GM12878 (cell line): ENCODE measurements around the gene ANKRD66. TPM values are rescaled to one million over a fixed set of nuclear protein-coding genes. Genes with fewer than 3 reads are reported as not detected.

Experiments used
- ATAC-seq: fragments of 200-7000 bp; cut with Tn5 transposase; 3 replicates; pipeline ENCODE4 v1.9.1; 2020; ENCODE audit warnings: mild to moderate bottlenecking, moderate library complexity
- BruUV-seq: library from RNA; stranded (reverse); fragments of 400-500 nt; replicated peaks from 2 replicates; lab custom pipeline; 2021; lab: Mats Ljungman, UMichigan
- CTCF ChIA-PET: fragments of 300-600 bp; sonication (Branson Sonifier 250); formaldehyde crosslinking; extraction: SDS; loops from one replicate; lab custom pipeline; 2021; ENCODE audit warnings: inconsistent platforms; lab: Yijun Ruan, JAX
- POLR2A ChIA-PET: fragments of 350-600 bp; formaldehyde crosslinking; extraction: SDS; loops from one replicate; lab custom pipeline; 2021; ENCODE audit warnings: inconsistent platforms; lab: Charles Lee
- RAD21 ChIA-PET: fragments of 300-600 bp; sonication (Branson Sonifier 250); formaldehyde crosslinking; loops from one replicate; lab custom pipeline; 2023; ENCODE audit warnings: antibody characterized with exemption; ENCODE audit not compliant: unreplicated experiment; lab: Charles Lee
- SMC1A ChIA-PET: fragments of 300-600 bp; sonication (Branson Sonifier 250); formaldehyde crosslinking; loops from one replicate; lab custom pipeline; 2023; ENCODE audit not compliant: unreplicated experiment, uncharacterized antibody; lab: Charles Lee
- DNase-seq: peaks from one replicate; pipeline ENCODE4 v3.0.0-alpha.2; 2011; ENCODE audit warnings: low read depth, low spot score
- FAIRE-seq: peaks from 3 replicates; lab custom pipeline; 2011; peaks lifted over from hg19 to GRCh38; lab: Jason Lieb, UNC
- H2AFZ ChIP-seq: 2 replicates; pipeline ENCODE4 v1.6.0; 2011; ENCODE audit warnings: low read depth, low read length, control low read depth; ENCODE audit not compliant: control insufficient read depth
- H3K27ac ChIP-seq: 2 replicates; pipeline ENCODE4 v1.5.1; 2011; ENCODE audit warnings: control low read depth; ENCODE audit not compliant: control insufficient read depth, insufficient read depth
- H3K27me3 ChIP-seq, 2 experiments: replicated peaks in 1 of 2; 2 replicates each; pipeline versions ENCODE4 v1.6.0 to v1.6.1; 2011; ENCODE audit warnings: low read length in 1 of 2; ENCODE audit not compliant: control insufficient read depth in 2 of 2, insufficient read depth in 2 of 2
- H3K36me3 ChIP-seq, 2 experiments: 2 replicates each; pipeline ENCODE4 v1.5.1; 2011; ENCODE audit warnings: low read length in 1 of 2; ENCODE audit not compliant: control insufficient read depth in 2 of 2, insufficient read depth in 2 of 2
- H3K4me1 ChIP-seq: 2 replicates; pipeline ENCODE4 v1.6.1; 2011; ENCODE audit warnings: mild to moderate bottlenecking, low read length, moderate library complexity, mixed read lengths; ENCODE audit not compliant: control insufficient read depth, insufficient read depth
- H3K4me2 ChIP-seq: 2 replicates; pipeline ENCODE4 v1.6.0; 2011; ENCODE audit warnings: control low read depth; ENCODE audit not compliant: control insufficient read depth, insufficient read depth
- H3K4me3 ChIP-seq: fragments of 200-600 bp; sonication (generic); 2 replicates; pipeline ENCODE4 v1.5.1; 2016
- H3K79me2 ChIP-seq: 2 replicates; pipeline ENCODE4 v1.6.0; 2011; ENCODE audit warnings: low read length; ENCODE audit not compliant: control insufficient read depth, insufficient read depth
- H3K9ac ChIP-seq: 2 replicates; pipeline ENCODE4 v1.8.0; 2011; ENCODE audit warnings: low read length, control low read depth, mixed read lengths; ENCODE audit not compliant: control insufficient read depth, insufficient read depth
- H3K9me3 ChIP-seq: replicated peaks from 3 replicates; pipeline ENCODE4 v1.5.1; 2011; ENCODE audit warnings: mild to moderate bottlenecking, low read length; ENCODE audit not compliant: control insufficient read depth, insufficient read depth
- H4K20me1 ChIP-seq: 2 replicates; pipeline ENCODE4 v1.6.0; 2011; ENCODE audit not compliant: control insufficient read depth, insufficient read depth
- CBX5 ChIP-seq: sonication (generic); IDR thresholded peaks from 2 replicates; pipeline ENCODE4 v1.6.1; 2016; ENCODE audit warnings: low read depth, moderate library complexity, mild to moderate bottlenecking, inconsistent platforms
- EED ChIP-seq: sonication (generic); IDR thresholded peaks from 2 replicates; pipeline ENCODE4 v1.6.1; 2016; ENCODE audit warnings: antibody characterized with exemption, low read depth
- EGR1 ChIP-seq, 2 experiments: IDR thresholded peaks; 1 replicate in 1 of 2; 2 replicates in 1 of 2; pipeline ENCODE4 v1.6.1; 2011 to 2012; ENCODE audit warnings: low read depth in 2 of 2, low read length in 2 of 2, borderline replicate concordance in 1 of 2, mild to moderate bottlenecking in 1 of 2, moderate library complexity in 1 of 2
- LARP7 ChIP-seq: fragments of 450-650 bp; IDR thresholded peaks from 2 replicates; pipeline ENCODE4 v1.6.1; 2017; ENCODE audit warnings: mild to moderate bottlenecking
- MTA2 ChIP-seq: fragments of 450-650 bp; IDR thresholded peaks from 2 replicates; pipeline ENCODE4 v1.6.1; 2016; ENCODE audit warnings: low read depth, mild to moderate bottlenecking, moderate library complexity
- SPI1 ChIP-seq: IDR thresholded peaks from 2 replicates; pipeline ENCODE4 v1.6.1; 2011; ENCODE audit warnings: low read depth, mild to moderate bottlenecking, low read length, moderate library complexity, borderline replicate concordance; ENCODE audit not compliant: insufficient read depth
- WGBS: methylation state at CpG from one replicate; pipeline ENCODE4 v1.1.6; 2016; ENCODE audit warnings: low lambda C conversion rate; ENCODE audit not compliant: insufficient replicate concordance, insufficient coverage; ENCODE audit errors: missing lambda C conversion rate; 5-methylcytosine and 5-hydroxymethylcytosine counted together
- in situ Hi-C: fragments of 300-500 bp; cut with MboI; formaldehyde crosslinking; loops from 9 replicates; pipeline ENCODE4 v1.14.3; 2018; ENCODE audit warnings: mixed read lengths
- intact Hi-C: fragments of 100-400 bp; cut with micrococcal nuclease; formaldehyde crosslinking; loops from one replicate; pipeline ENCODE4 v1.14.2; 2022; ENCODE audit not compliant: unreplicated experiment
- polyA plus RNA-seq, 11 experiments: library from polyadenylated mRNA; depleted of rRNA in 4 of 11; unstranded in 6 of 11; stranded (reverse) in 5 of 11; fragments of >200 nt; fragmentation: Nextera tagmentation in 4 of 11; fragmentation: Illumina TruSeq in 1 of 11; extraction: Ambion mirVana in 4 of 11; extraction: Trizol in 1 of 11; gene quantifications; 1 replicate in 1 of 11; 2 replicates in 10 of 11; pipeline versions ENCODE4 v1.2.1 to v1.2.3, GENCODE V29; 2011 to 2016; ENCODE audit warnings: inconsistent platforms in 2 of 11, missing spikeins in 2 of 11, low read depth in 1 of 11
- total RNA-seq, 4 experiments: library from RNA; depleted of rRNA in 3 of 4; stranded (reverse); fragments of >200 nt in 3 of 4; fragmentation: Illumina TruSeq in 1 of 4; extraction: Trizol in 1 of 4; gene quantifications; 2 replicates each; pipeline versions ENCODE4 v1.2.1 to v1.2.3, GENCODE V29; 2013 to 2021
- TF ChIP-seq, protein P1 (sequence below): fragments of 450-650 bp; IDR thresholded peaks from 2 replicates; pipeline ENCODE4 v1.6.1; 2016; ENCODE audit warnings: mild to moderate bottlenecking
- TF ChIP-seq, protein P2 (sequence below): IDR thresholded peaks from 2 replicates; pipeline ENCODE4 v1.6.1; 2012; ENCODE audit warnings: low read length, inconsistent platforms
- TF ChIP-seq, protein P3 (sequence below), 3 experiments: IDR thresholded peaks in 2 of 3; conservative IDR thresholded peaks in 1 of 3; 2 replicates each; pipeline ENCODE4 v1.5.1; 2011; ENCODE audit warnings: low read depth in 3 of 3, low read length in 3 of 3, mild to moderate bottlenecking in 3 of 3, control low read depth in 2 of 3, moderate library complexity in 2 of 3, inconsistent platforms in 1 of 3, mixed read lengths in 1 of 3; ENCODE audit not compliant: control insufficient read depth in 2 of 3, insufficient read depth in 1 of 3; ENCODE audit errors: extremely low read depth in 1 of 3

ANKRD66 gene
- total and polyA plus RNA-seq, 10 of the 15 experiments (the other 5 are each of a cell fraction or from before 2014, with no cell fraction given), result not detected

DNA sequence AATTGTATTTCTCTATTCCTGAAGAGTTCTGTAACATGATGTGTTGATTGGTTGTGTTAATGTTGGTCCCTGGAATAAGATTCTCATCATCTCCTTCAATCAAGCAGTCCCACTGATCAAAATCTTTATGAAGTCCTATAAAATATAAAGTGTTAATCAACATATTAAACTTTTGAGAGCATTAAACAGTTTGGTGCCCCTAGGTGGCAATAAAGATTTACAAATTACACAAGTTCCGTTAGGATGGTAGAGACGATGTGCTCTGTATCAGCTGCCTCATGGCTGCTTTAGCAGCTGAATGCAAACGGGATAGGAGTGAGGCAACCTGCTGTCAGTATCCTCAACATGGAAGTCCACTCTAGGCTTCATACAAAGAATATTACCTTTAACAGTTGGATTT, 42.2 kb upstream of the ANKRD66 start:
- SMC1A ChIA-PET, result no interaction called here
- TF ChIP-seq EED (no peak), MTA2 (no peak), CBX5 (no peak), LARP7 (no peak), EGR1 (IDR thresholded peaks at IDR 0.05; ENCODE audit: borderline replicate concordance in 1 of 2, low read depth in 2 of 2, low read length in 2 of 2) (no peak), SPI1 (no peak)
- TF ChIP-seq, protein P1, sequence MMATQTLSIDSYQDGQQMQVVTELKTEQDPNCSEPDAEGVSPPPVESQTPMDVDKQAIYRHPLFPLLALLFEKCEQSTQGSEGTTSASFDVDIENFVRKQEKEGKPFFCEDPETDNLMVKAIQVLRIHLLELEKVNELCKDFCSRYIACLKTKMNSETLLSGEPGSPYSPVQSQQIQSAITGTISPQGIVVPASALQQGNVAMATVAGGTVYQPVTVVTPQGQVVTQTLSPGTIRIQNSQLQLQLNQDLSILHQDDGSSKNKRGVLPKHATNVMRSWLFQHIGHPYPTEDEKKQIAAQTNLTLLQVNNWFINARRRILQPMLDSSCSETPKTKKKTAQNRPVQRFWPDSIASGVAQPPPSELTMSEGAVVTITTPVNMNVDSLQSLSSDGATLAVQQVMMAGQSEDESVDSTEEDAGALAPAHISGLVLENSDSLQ, result no peak
- TF ChIP-seq, protein P2, sequence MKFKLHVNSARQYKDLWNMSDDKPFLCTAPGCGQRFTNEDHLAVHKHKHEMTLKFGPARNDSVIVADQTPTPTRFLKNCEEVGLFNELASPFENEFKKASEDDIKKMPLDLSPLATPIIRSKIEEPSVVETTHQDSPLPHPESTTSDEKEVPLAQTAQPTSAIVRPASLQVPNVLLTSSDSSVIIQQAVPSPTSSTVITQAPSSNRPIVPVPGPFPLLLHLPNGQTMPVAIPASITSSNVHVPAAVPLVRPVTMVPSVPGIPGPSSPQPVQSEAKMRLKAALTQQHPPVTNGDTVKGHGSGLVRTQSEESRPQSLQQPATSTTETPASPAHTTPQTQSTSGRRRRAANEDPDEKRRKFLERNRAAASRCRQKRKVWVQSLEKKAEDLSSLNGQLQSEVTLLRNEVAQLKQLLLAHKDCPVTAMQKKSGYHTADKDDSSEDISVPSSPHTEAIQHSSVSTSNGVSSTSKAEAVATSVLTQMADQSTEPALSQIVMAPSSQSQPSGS, result no peak
- TF ChIP-seq, protein P3, sequence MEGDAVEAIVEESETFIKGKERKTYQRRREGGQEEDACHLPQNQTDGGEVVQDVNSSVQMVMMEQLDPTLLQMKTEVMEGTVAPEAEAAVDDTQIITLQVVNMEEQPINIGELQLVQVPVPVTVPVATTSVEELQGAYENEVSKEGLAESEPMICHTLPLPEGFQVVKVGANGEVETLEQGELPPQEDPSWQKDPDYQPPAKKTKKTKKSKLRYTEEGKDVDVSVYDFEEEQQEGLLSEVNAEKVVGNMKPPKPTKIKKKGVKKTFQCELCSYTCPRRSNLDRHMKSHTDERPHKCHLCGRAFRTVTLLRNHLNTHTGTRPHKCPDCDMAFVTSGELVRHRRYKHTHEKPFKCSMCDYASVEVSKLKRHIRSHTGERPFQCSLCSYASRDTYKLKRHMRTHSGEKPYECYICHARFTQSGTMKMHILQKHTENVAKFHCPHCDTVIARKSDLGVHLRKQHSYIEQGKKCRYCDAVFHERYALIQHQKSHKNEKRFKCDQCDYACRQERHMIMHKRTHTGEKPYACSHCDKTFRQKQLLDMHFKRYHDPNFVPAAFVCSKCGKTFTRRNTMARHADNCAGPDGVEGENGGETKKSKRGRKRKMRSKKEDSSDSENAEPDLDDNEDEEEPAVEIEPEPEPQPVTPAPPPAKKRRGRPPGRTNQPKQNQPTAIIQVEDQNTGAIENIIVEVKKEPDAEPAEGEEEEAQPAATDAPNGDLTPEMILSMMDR (IDR thresholded peaks at IDR 0.05 in 2 of 3, conservative IDR thresholded peaks at IDR 0.05 in 1 of 3; ENCODE audit: control insufficient read depth in 2 of 3, extremely low read depth in 1 of 3, insufficient read depth in 1 of 3, low read depth in 3 of 3, low read length in 3 of 3), result peak in 1 of 3 experiments; percentile 17; a peak in 1 of 6 replicates
- TF ChIP-seq, all 136 proteins: peak for 1
- 0% methylated on average over 3 of the region's 3 CpGs for WGBS
- H3K27ac ChIP-seq, result no peak overlapping the region
- no peak overlapping the region for H3K4me3 ChIP-seq
- no peaks in the 10 kb centered on the region for H3K9me3 ChIP-seq
- no peaks in the 10 kb centered on the region for H4K20me1 ChIP-seq
- no peaks in the 10 kb centered on the region for H3K36me3 ChIP-seq
- no peak overlapping the region for H2AFZ ChIP-seq
- H3K27me3 ChIP-seq, result no peaks in the 10 kb centered on the region
- in situ Hi-C loops (no loop called here), intact Hi-C loops (loop anchor here (2.0 kb wide), 1 partner anchor 76 kb away; no protein-coding TSS in a partner anchor)
- ChIA-PET POLR2A (no interaction called here), CTCF (interaction anchor here (1.4 kb wide), 1 partner anchor 339 kb away, joined by 3 read pairs; no protein-coding TSS in a partner anchor), RAD21 (no interaction called here)
- H3K79me2 ChIP-seq, result no peaks in the 10 kb centered on the region
- no peak for FAIRE-seq
- no peak overlapping the region for H3K4me2 ChIP-seq
- ATAC-seq, result no peak
- H3K4me1 ChIP-seq, result no peaks in the 10 kb centered on the region
- H3K9ac ChIP-seq, result no peak overlapping the region
- no peak for DNase-seq
- no TSS peak for BruUV-seq
